Measurements from ENCODE around the gene LILRB4.
"Not testable (repeated sequence)": the region's sequence is repeated elsewhere in the genome, so short reads cannot be mapped to it uniquely, and the experiment has no call there.

LILRB4 gene

GRCh38 chr19:54653181-54653809 is 9.5 kb upstream of the LILRB4 start:
- DNase-seq, result no peak

GRCh38 chr19:54654447-54655321 is 8.1 kb upstream of the LILRB4 start:
- DNase-seq, result no peak

- DNase-seq, result no peak
Observed at GRCh38 chr19:54659300-54659699, 3.5 kb upstream of the LILRB4 start.

- no peak for DNase-seq
Observed at GRCh38 chr19:54660306-54660705, 2.5 kb upstream of the LILRB4 start.

- DNase-seq, result no peak
Observed at GRCh38 chr19:54660964-54661363, 1.8 kb upstream of the LILRB4 start.

GRCh38 chr19:54661846-54662481 is 821 bp upstream of the LILRB4 start:
- DNase-seq, result no peak

GRCh38 chr19:54665530-54665929 is 2.7 kb downstream of the LILRB4 start:
- no peak for DNase-seq

GRCh38 chr19:54667217-54667616 is 4.4 kb downstream of the LILRB4 start:
- DNase-seq, result no peak

GRCh38 chr19:54668353-54668752 is 5.6 kb downstream of the LILRB4 start:
- no peak for DNase-seq

GRCh38 chr19:54670576-54671357 is 8.0 kb downstream of the LILRB4 start:
- no peak for DNase-seq

GRCh38 chr19:54673222-54673621 is 10.4 kb downstream of the LILRB4 start:
- DNase-seq, result no peak

- no peak for DNase-seq
Observed at GRCh38 chr19:54674021-54674617, 11.3 kb downstream of the LILRB4 start.

- DNase-seq, result not testable (repeated sequence)
Observed at GRCh38 chr19:54676210-54676834, 13.5 kb downstream of the LILRB4 start.

- no peak for DNase-seq
Observed at GRCh38 chr19:54677217-54677616, 14.4 kb downstream of the LILRB4 start.

- DNase-seq, result not testable (repeated sequence)
Observed at GRCh38 chr19:54681596-54681995, 18.8 kb downstream of the LILRB4 start.

- DNase-seq, result no peak
Observed at GRCh38 chr19:54682306-54682856, 19.6 kb downstream of the LILRB4 start.

- DNase-seq, result no peak
Observed at GRCh38 chr19:54684527-54684926, 21.7 kb downstream of the LILRB4 start.

GRCh38 chr19:54691582-54692297 is 29.0 kb downstream of the LILRB4 start:
- DNase-seq, result no peak

- DNase-seq, result no peak
Observed at GRCh38 chr19:54692298-54692615, 29.5 kb downstream of the LILRB4 start.

GRCh38 chr19:54694648-54695047 is 31.9 kb downstream of the LILRB4 start:
- DNase-seq, result no peak

GRCh38 chr19:54696117-54696548 is 33.3 kb downstream of the LILRB4 start:
- no peak for DNase-seq
